ENCODE measurements around the gene BOD1L1.
A peak's percentile ranks its signal among the peaks of the same experiment; 100 is the strongest.

The BOD1L1 gene

GRCh38 chr4:13548059-13548983 is 79.2 kb downstream of the BOD1L1 start:
- DNase-seq (ENCODE audit: low read depth), result no peak
- TF ChIP-seq, protein P1, sequence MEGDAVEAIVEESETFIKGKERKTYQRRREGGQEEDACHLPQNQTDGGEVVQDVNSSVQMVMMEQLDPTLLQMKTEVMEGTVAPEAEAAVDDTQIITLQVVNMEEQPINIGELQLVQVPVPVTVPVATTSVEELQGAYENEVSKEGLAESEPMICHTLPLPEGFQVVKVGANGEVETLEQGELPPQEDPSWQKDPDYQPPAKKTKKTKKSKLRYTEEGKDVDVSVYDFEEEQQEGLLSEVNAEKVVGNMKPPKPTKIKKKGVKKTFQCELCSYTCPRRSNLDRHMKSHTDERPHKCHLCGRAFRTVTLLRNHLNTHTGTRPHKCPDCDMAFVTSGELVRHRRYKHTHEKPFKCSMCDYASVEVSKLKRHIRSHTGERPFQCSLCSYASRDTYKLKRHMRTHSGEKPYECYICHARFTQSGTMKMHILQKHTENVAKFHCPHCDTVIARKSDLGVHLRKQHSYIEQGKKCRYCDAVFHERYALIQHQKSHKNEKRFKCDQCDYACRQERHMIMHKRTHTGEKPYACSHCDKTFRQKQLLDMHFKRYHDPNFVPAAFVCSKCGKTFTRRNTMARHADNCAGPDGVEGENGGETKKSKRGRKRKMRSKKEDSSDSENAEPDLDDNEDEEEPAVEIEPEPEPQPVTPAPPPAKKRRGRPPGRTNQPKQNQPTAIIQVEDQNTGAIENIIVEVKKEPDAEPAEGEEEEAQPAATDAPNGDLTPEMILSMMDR (IDR thresholded peaks at IDR 0.05; ENCODE audit: low read length, missing control alignments), result no peak
- no peak overlapping the region for H3K4me3 ChIP-seq (replicated peaks; ENCODE audit: low read depth, low read length)

DNA sequence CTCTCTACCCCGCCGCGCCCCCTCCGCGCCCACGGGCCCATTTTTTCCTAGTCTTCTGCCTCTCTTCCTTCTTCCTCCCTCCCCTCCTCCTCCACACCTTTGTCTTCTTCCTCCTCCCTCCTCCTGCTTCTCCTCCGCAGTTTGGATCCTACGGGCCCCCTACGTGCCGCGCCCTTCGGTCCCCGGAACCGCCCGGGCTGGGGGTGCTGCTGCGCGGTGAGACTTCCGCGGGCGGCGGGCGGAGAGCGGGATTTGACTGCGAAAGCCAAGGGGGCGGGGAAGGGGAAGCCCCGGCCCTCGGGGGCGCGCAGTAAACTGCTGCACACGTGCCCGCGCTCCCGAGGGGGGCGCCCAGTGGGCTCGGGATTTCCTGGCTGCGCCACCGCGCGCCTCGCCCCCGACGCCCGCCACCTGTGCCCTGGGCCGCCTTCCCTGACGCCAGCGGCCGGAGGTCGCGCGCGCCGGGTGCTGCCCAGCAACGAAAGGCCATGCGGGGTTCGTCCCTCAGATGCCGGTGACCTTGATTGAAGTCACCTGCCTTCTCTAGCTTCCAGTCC is 80.0 kb downstream of the BOD1L1 start:
- no peak for DNase-seq (ENCODE audit: low read depth)
- TF ChIP-seq, protein P1 (IDR thresholded peaks at IDR 0.05; ENCODE audit: low read length, missing control alignments), result no peak
- H3K4me3 ChIP-seq (replicated peaks; ENCODE audit: low read depth, low read length), result no peak overlapping the region

DNA sequence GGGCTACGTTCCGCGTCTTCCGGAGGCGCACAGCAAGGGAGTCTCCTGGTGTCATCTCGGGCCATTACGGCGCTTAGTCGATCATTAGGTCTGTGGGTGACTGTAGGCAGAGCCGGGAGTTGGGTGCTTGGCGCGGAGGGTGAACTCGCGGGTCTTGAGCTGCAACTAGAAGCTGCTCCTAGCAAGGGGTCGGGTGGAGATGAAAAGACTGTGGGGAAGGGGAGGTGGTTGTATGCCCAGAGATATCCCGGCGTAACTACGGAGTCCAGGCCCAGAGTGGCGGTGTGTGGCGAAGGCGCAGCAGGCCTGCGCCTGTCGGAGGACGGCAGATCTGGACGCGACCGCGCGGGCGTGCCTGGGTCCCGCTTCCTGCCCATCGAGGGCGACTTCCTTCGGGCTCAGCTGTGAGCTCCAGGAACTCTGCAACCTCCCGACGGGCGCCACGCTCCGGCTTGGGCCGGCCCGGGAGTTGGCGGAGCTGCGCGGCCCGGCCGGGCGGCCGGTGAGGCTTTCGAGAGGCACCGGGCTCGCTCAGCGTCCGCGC is 80.5 kb downstream of the BOD1L1 start:
- TF ChIP-seq, protein P1 (IDR thresholded peaks at IDR 0.05; ENCODE audit: low read length, missing control alignments), result no peak
- DNase-seq (ENCODE audit: low read depth), result no peak
- H3K4me3 ChIP-seq (replicated peaks; ENCODE audit: low read depth, low read length), result no peak overlapping the region

DNA sequence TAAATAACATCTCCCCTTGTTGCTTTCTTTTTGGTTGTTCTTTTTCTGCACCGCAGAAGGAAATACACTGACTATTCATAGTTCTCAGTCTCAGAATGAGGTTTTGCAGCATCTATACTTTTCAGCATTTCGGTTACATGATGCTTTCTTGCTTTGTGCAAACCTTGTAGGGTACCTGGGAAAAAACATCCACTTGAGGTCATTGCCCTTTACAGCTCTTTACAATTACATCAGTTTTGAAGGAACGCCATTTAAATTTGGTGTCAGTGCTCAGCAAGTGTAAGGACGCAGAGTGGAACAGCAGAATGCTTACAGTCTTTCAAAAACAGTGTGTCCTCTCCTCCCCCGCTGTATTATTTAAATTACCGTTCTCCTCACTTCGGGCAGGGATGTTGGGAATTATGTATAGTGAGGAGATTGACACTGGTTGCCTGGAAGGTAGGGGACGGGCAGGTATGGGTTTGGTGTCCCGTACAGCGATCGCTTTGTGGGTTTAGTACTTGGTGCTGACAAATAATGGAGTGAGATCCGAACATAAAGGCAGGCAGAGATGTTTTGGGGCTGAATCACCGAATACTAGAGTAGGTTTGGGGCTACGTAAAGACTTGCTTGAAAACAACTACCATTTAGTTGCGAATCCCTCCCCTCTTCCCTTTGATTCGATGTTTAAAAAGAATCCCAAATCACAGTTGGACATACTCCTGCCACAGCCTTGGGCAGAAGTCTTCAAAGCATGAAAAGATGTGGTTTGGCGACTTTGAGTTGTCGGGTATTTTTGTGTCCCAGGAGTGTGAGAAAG is 81.2 kb downstream of the BOD1L1 start:
- no peak overlapping the region for H3K4me3 ChIP-seq (replicated peaks; ENCODE audit: low read depth, low read length)
- no peak for DNase-seq (ENCODE audit: low read depth)
- TF ChIP-seq, protein P1 (IDR thresholded peaks at IDR 0.05; ENCODE audit: low read length, missing control alignments), result no peak

DNA sequence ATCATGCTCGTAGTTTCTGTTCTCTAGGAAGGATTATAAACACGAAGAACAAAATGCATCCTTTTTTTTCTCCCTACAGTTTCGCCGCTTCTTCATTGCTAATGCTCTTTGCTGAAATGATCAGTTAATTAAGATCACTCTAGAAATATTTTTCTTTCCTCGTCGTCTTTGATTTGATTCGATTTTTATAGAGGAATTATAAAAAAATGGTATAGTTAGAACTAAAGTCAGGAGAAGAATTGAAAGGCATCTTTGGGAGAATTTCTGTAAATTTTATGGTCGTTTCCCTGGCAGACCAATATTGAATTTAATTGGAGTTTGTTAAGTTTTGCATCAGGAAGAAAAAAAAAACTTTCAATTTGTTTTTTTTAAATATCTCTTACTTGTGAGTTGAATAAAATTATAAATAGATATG is 82.1 kb downstream of the BOD1L1 start:
- DNase-seq (ENCODE audit: low read depth), result no peak
- peak overlapping the region; percentile 63 for H3K4me3 ChIP-seq (replicated peaks; ENCODE audit: low read depth, low read length)
- TF ChIP-seq, protein P1 (IDR thresholded peaks at IDR 0.05; ENCODE audit: low read length, missing control alignments), result no peak

GRCh38 chr4:13544606-13545393 is 82.7 kb downstream of the BOD1L1 start:
- peak overlapping the region; percentile 63 for H3K4me3 ChIP-seq (replicated peaks; ENCODE audit: low read depth, low read length)
- TF ChIP-seq, protein P1 (IDR thresholded peaks at IDR 0.05; ENCODE audit: low read length, missing control alignments), result no peak
- peak; percentile 69 for DNase-seq (ENCODE audit: low read depth)

Measured in fibroblast of pulmonary artery (primary cell).